ENCODE results near the gene OLFM1. TPM values are rescaled to one million over a fixed set of nuclear protein-coding genes. Genes with fewer than 3 reads are reported as not detected.

Gene OLFM1
- total and polyA plus RNA-seq, 2 of the 4 experiments (the other 2 are of a cell fraction) = 0.36 to 0.38 TPM

- CTCF ChIA-PET = no interaction called here
- no peak overlapping the region for H4K8ac ChIP-seq (ENCODE audit: low read depth in 2 of 2, low read length in 2 of 2)
- no peak overlapping the region for H3K4me2 ChIP-seq (ENCODE audit: low read depth, low read length)
- H3K56ac ChIP-seq (ENCODE audit: extremely low read depth, insufficient read depth, low read length) = no peak overlapping the region
- H4K91ac ChIP-seq (ENCODE audit: insufficient read depth, low read depth, low read length) = no peak overlapping the region
- intact Hi-C loops (cut with micrococcal nuclease) = no loop called here
- H3K4ac ChIP-seq (ENCODE audit: low read depth, low read length) = no peak overlapping the region
- H3K9me1 ChIP-seq (ENCODE audit: insufficient read depth, low read length) = no peaks in the 10 kb centered on the region
- dilution Hi-C loops (cut with HindIII; ENCODE audit: low sequenced_read_pairs, unreplicated experiment) = no loop called here
- no peaks in the 10 kb centered on the region for H3K27me3 ChIP-seq (ENCODE audit: control insufficient read depth, insufficient read depth, low read length)
- no peak overlapping the region for H3K18ac ChIP-seq (ENCODE audit: low read depth, low read length)
- H2AFZ ChIP-seq (replicated peaks; ENCODE audit: low read length, poor library complexity) = no peak overlapping the region
- TF ChIP-seq BHLHE40 (IDR thresholded peaks at IDR 0.05; ENCODE audit: low read depth, low read length) = no peak
- TF ChIP-seq USF2 (IDR thresholded peaks at IDR 0.05; ENCODE audit: low read depth, low read length) = no peak
- no peak for TF ChIP-seq ELK1 (IDR thresholded peaks at IDR 0.05; ENCODE audit: borderline replicate concordance, low read depth, low read length)
- TF ChIP-seq MXI1 (IDR thresholded peaks at IDR 0.05; ENCODE audit: borderline replicate concordance, low read depth, low read length) = no peak
- no peak for TF ChIP-seq RCOR1 (IDR thresholded peaks at IDR 0.05; ENCODE audit: insufficient replicate concordance, low read length)
- TF ChIP-seq SMC3 (IDR thresholded peaks at IDR 0.05; ENCODE audit: low read depth, low read length) = no peak
- no peak for TF ChIP-seq CEBPB (IDR thresholded peaks at IDR 0.05; ENCODE audit: low read depth, low read length)
- TF ChIP-seq RFX5 (IDR thresholded peaks at IDR 0.05; ENCODE audit: low read depth, low read length) = no peak
- no peak for TF ChIP-seq MAFK (IDR thresholded peaks at IDR 0.05; ENCODE audit: low read depth, low read length)
- TF ChIP-seq FOS (IDR thresholded peaks at IDR 0.05; ENCODE audit: low read depth, low read length) = no peak
- no peak for TF ChIP-seq RAD21 (IDR thresholded peaks at IDR 0.05; ENCODE audit: low read length)
- TF ChIP-seq NFE2L2 (IDR thresholded peaks at IDR 0.05; ENCODE audit: low read depth, low read length) = no peak
- TF ChIP-seq CTCF (conservative IDR thresholded peaks at IDR 0.05; ENCODE audit: low read depth, low read length) = no peak
- no peak for TF ChIP-seq MAZ (IDR thresholded peaks at IDR 0.05; ENCODE audit: borderline replicate concordance, low read depth, low read length)
- no peak for TF ChIP-seq POLR2A (IDR thresholded peaks at IDR 0.05; ENCODE audit: low read depth, low read length)
- no peak for TF ChIP-seq CHD1 (IDR thresholded peaks at IDR 0.05; ENCODE audit: low read depth, low read length)
- H2AK5ac ChIP-seq (ENCODE audit: low read depth, low read length) = no peak overlapping the region
- no peak overlapping the region for H4K5ac ChIP-seq (ENCODE audit: low read depth, low read length)
- no peak overlapping the region for H3K23ac ChIP-seq (ENCODE audit: low read depth, low read length)
- no peak overlapping the region for H2BK20ac ChIP-seq (ENCODE audit: low read depth, low read length)
- POLR2A ChIA-PET (ENCODE audit: unreplicated experiment) = no interaction called here
- no peak overlapping the region for H3K27ac ChIP-seq (ENCODE audit: insufficient read depth, low read length)
- in situ Hi-C loops (cut with MboI; ENCODE audit: low sequenced_read_pairs) = no loop called here
- H2BK15ac ChIP-seq (ENCODE audit: low read depth, low read length) = no peak overlapping the region
- 60% methylated on average over 1 of the region's 11 CpGs; no CpG with 5 or more reads in 1 of the 2 experiments for WGBS, 2 experiments (ENCODE audit: extremely low coverage in 2 of 2, insufficient read length in 1 of 2)
- no peaks in the 10 kb centered on the region for H4K20me1 ChIP-seq (ENCODE audit: insufficient read depth, low read length)
- ATAC-seq (ENCODE audit: low read depth) (no peak), DNase-seq (no peak)
- H3K9me3 ChIP-seq (ENCODE audit: control insufficient read depth, insufficient read depth, low read length) = peaks cover 37% of the 10 kb centered on the region
- H2AK9ac ChIP-seq (replicated peaks; ENCODE audit: low read depth, low read length, poor library complexity) = no peak overlapping the region
- H3K4me3 ChIP-seq (ENCODE audit: insufficient read depth, low read depth, low read length) = no peak overlapping the region
- H2BK120ac ChIP-seq (ENCODE audit: low read depth, low read length) = no peak overlapping the region
- no peak overlapping the region for H3K14ac ChIP-seq (replicated peaks; ENCODE audit: low read depth, low read length)
- no peaks in the 10 kb centered on the region for H3K79me1 ChIP-seq (ENCODE audit: low read depth in 1 of 2, low read length in 2 of 2)
- H3K9ac ChIP-seq (ENCODE audit: low read depth, low read length) = no peak overlapping the region
- H3K36me3 ChIP-seq (ENCODE audit: control insufficient read depth, insufficient read depth, low read length) = no peaks in the 10 kb centered on the region
- no TSS peak for BruUV-seq (replicated peaks)
- H3K4me1 ChIP-seq (ENCODE audit: control insufficient read depth, insufficient read depth, low read length) = no peaks in the 10 kb centered on the region
- no peak overlapping the region for H2BK5ac ChIP-seq (ENCODE audit: low read depth, low read length, poor library complexity, severe bottlenecking)
Observed at GRCh38 chr9:135164036-135164435, 76.6 kb downstream of the OLFM1 start.

Data from IMR-90 (cell line).